Liver (tissue), 9 donors: Measurements from ENCODE around the gene SLC66A2. TPM values are rescaled to one million over a fixed set of nuclear protein-coding genes. Genes with fewer than 3 reads are reported as not detected.

ENCODE experiments used
- DNase-seq: peaks from one replicate; pipeline ENCODE4 v3.0.0-alpha.2; 2017; ENCODE audit warnings: low spot score
- H3K27ac ChIP-seq, 2 donors: one replicate each; pipeline ENCODE4 v1.7.0; 2013; ENCODE audit warnings: inconsistent platforms in 2 of 2, low read length in 2 of 2, control low read depth in 1 of 2, low read depth in 1 of 2, mild to moderate bottlenecking in 1 of 2
- H3K27me3 ChIP-seq, 4 donors: one replicate each; pipeline versions ENCODE4 v1.6.1 to v1.7.0; 2013; ENCODE audit warnings: low read length in 3 of 4, inconsistent platforms in 1 of 4, mild to moderate bottlenecking in 1 of 4, moderate library complexity in 1 of 4; ENCODE audit not compliant: control insufficient read depth in 4 of 4, insufficient read depth in 4 of 4
- H3K36me3 ChIP-seq, 4 donors: one replicate each; pipeline versions ENCODE4 v1.6.1 to v1.7.0; 2013; ENCODE audit warnings: low read length in 3 of 4, mild to moderate bottlenecking in 3 of 4, low read depth in 1 of 4, moderate library complexity in 1 of 4; ENCODE audit not compliant: control insufficient read depth in 4 of 4, insufficient read depth in 3 of 4
- H3K4me1 ChIP-seq, 4 donors: one replicate each; pipeline versions ENCODE4 v1.6.1 to v1.7.0; 2013; ENCODE audit warnings: low read length in 3 of 4, mild to moderate bottlenecking in 3 of 4, moderate library complexity in 1 of 4; ENCODE audit not compliant: control insufficient read depth in 4 of 4, insufficient read depth in 4 of 4
- H3K4me3 ChIP-seq, 3 donors: one replicate each; pipeline versions ENCODE4 v1.6.1 to v1.7.0; 2013; ENCODE audit warnings: low read length in 3 of 3, control low read depth in 1 of 3, low read depth in 1 of 3, mild to moderate bottlenecking in 1 of 3
- H3K9ac ChIP-seq, 2 donors: one replicate each; pipeline ENCODE4 v1.7.0; 2013; ENCODE audit warnings: low read length in 2 of 2, mild to moderate bottlenecking in 2 of 2, moderate library complexity in 2 of 2, control low read depth in 1 of 2, low read depth in 1 of 2
- H3K9me3 ChIP-seq, 4 donors: one replicate each; pipeline versions ENCODE4 v1.6.1 to v1.7.0; 2013; ENCODE audit warnings: low read length in 3 of 4; ENCODE audit not compliant: control insufficient read depth in 4 of 4
- ATF3 ChIP-seq: IDR thresholded peaks from 2 replicates; pipeline ENCODE4 v1.6.1; 2016; ENCODE audit warnings: antibody characterized with exemption
- CTCF ChIP-seq: fragments of 150-350 bp; IDR thresholded peaks from 2 replicates; pipeline ENCODE4 v1.5.1; 2017; ENCODE audit warnings: improper control_type of control experiment, low read depth, low read length; ENCODE audit not compliant: missing input control
- EGR1 ChIP-seq, 2 donors: IDR thresholded peaks; 2 replicates each; pipeline ENCODE4 v1.6.1; 2016 to 2018; ENCODE audit warnings: antibody characterized with exemption in 2 of 2, low read depth in 2 of 2
- FOXA1 ChIP-seq: IDR thresholded peaks from 2 replicates; pipeline ENCODE4 v1.6.1; 2016; ENCODE audit warnings: antibody characterized with exemption
- FOXA2 ChIP-seq: IDR thresholded peaks from 2 replicates; pipeline ENCODE4 v1.6.1; 2016; ENCODE audit warnings: antibody characterized with exemption
- GABPA ChIP-seq, 2 donors: IDR thresholded peaks in 1 of 2; conservative IDR thresholded peaks in 1 of 2; 2 replicates each; pipeline ENCODE4 v1.6.1; 2016; ENCODE audit warnings: antibody characterized with exemption in 2 of 2, mild to moderate bottlenecking in 1 of 2, moderate library complexity in 1 of 2
- HNF4G ChIP-seq: IDR thresholded peaks from 2 replicates; pipeline ENCODE4 v1.6.1; 2016; ENCODE audit warnings: antibody characterized with exemption
- JUND ChIP-seq, 2 donors: IDR thresholded peaks; 2 replicates each; pipeline ENCODE4 v1.6.1; 2016; ENCODE audit warnings: antibody characterized with exemption in 2 of 2
- MAX ChIP-seq: IDR thresholded peaks from 2 replicates; pipeline ENCODE4 v1.6.1; 2016; ENCODE audit warnings: antibody characterized with exemption
- NR2F2 ChIP-seq: IDR thresholded peaks from 2 replicates; pipeline ENCODE4 v1.6.1; 2016; ENCODE audit warnings: antibody characterized with exemption
- RAD21 ChIP-seq, 2 donors: IDR thresholded peaks; 2 replicates each; pipeline ENCODE4 v1.6.1; 2016; ENCODE audit warnings: antibody characterized with exemption in 2 of 2, mild to moderate bottlenecking in 2 of 2
- REST ChIP-seq: IDR thresholded peaks from 2 replicates; pipeline ENCODE4 v1.6.1; 2016; ENCODE audit warnings: antibody characterized with exemption, mild to moderate bottlenecking
- RXRA ChIP-seq, 2 donors: IDR thresholded peaks; 2 replicates each; pipeline ENCODE4 v1.6.1; 2017 to 2018; ENCODE audit warnings: antibody characterized with exemption in 2 of 2, mild to moderate bottlenecking in 1 of 2
- SP1 ChIP-seq: IDR thresholded peaks from 2 replicates; pipeline ENCODE4 v1.6.1; 2018; ENCODE audit warnings: antibody characterized with exemption, mild to moderate bottlenecking
- TAF1 ChIP-seq: conservative IDR thresholded peaks from 2 replicates; pipeline ENCODE4 v1.6.1; 2016; ENCODE audit warnings: antibody characterized with exemption, mild to moderate bottlenecking
- YY1 ChIP-seq: IDR thresholded peaks from 2 replicates; pipeline ENCODE4 v1.6.1; 2016; ENCODE audit warnings: antibody characterized with exemption, mild to moderate bottlenecking
- ZBTB33 ChIP-seq: IDR thresholded peaks from 2 replicates; pipeline ENCODE4 v1.6.1; 2016; ENCODE audit warnings: antibody characterized with exemption
- WGBS: extraction: QIAGEN DNeasy Blood & Tissue Kit; methylation state at CpG from one replicate; pipeline ENCODE4 v1.1.7; 2013; 5-methylcytosine and 5-hydroxymethylcytosine counted together
- polyA plus RNA-seq, 2 donors: library from polyadenylated mRNA; stranded (reverse) in 1 of 2; unstranded in 1 of 2; fragments of 200-250 nt in 1 of 2; fragments of >200 nt in 1 of 2; fragmentation: Nextera tagmentation in 1 of 2; extraction: Ambion mirVana in 1 of 2; gene quantifications; one replicate each; pipeline versions ENCODE4 v1.2.1 to v1.2.3, GENCODE V29; 2013 to 2015
- total RNA-seq, 2 donors: library from RNA; depleted of rRNA; stranded (reverse); fragments of >200 nt; gene quantifications; one replicate each; pipeline ENCODE4 v1.2.3, GENCODE V29; 2014
- donor health status: healthy.
- donor health status: healthy.
- donor health status: healthy.
- donor health status: healthy.
- donor health status: healthy.

Gene SLC66A2
- total and polyA plus RNA-seq, 4 donors, result 47.8 to 107 (median 67.9) TPM

GRCh38 chr18:79898952-79899608, 52.4 kb downstream of the SLC66A2 start:
- Histone ChIP-seq H3K9me3 (peaks cover 7 to 28% (median 21%) of the 10 kb centered on the region in 4 donors), H3K27ac (no peak overlapping the region), H3K4me3 (no peak overlapping the region), H3K36me3 (peaks cover 4 to 12% (median 8%) of the 10 kb centered on the region in 4 donors), H3K27me3 (no peaks in the 10 kb centered on the region), H3K4me1 (no peaks in the 10 kb centered on the region), H3K9ac (no peak overlapping the region)
- TF ChIP-seq ZBTB33, result no peak
- TF ChIP-seq CTCF, result no peak
- TF ChIP-seq ATF3, result no peak
- TF ChIP-seq RXRA (IDR thresholded peaks at IDR 0.05), result no peak
- no peak for TF ChIP-seq FOXA2
- no peak for TF ChIP-seq SP1
- TF ChIP-seq NR2F2, result no peak
- no peak for TF ChIP-seq RAD21 (IDR thresholded peaks at IDR 0.05)
- no peak for TF ChIP-seq EGR1 (IDR thresholded peaks at IDR 0.05; ENCODE audit: low read depth in 2 of 2)
- no peak for DNase-seq
- WGBS, result 79% methylated on average over 70 of the region's 70 CpGs

GRCh38 chr18:79897940-79898625, 53.4 kb downstream of the SLC66A2 start:
- Histone ChIP-seq H3K9me3 (peaks cover 16 to 38% (median 28%) of the 10 kb centered on the region in 4 donors), H3K36me3 (peaks cover 3 to 7% (median 5%) of the 10 kb centered on the region in 4 donors), H3K27me3 (no peaks in the 10 kb centered on the region), H3K9ac (no peak overlapping the region), H3K4me1 (no peaks in the 10 kb centered on the region), H3K27ac (no peak overlapping the region), H3K4me3 (peak overlapping the region in 1 of 3 donors; percentile 16)
- DNase-seq, result peak; percentile 30
- WGBS, result 95% methylated on average over 15 of the region's 15 CpGs
- TF ChIP-seq REST (no peak), GABPA (IDR thresholded peaks at IDR 0.05 in 1 of 2, conservative IDR thresholded peaks at IDR 0.05 in 1 of 2) (no peak), YY1 (no peak), ZBTB33 (no peak), SP1 (no peak), EGR1 (IDR thresholded peaks at IDR 0.05; ENCODE audit: low read depth in 2 of 2) (no peak), RXRA (IDR thresholded peaks at IDR 0.05) (no peak), CTCF (no peak), ATF3 (no peak), TAF1 (no peak), FOXA1 (no peak), HNF4G (no peak), NR2F2 (no peak), JUND (IDR thresholded peaks at IDR 0.05) (no peak), MAX (no peak)
